ENCODE data around the gene HERPUD2. TPM values are rescaled to one million over a fixed set of nuclear protein-coding genes. Genes with fewer than 3 reads are reported as not detected.
"Not testable (repeated sequence)": the region's sequence is repeated elsewhere in the genome, so short reads cannot be mapped to it uniquely, and the experiment has no call there.

HERPUD2 gene
- total RNA-seq, 2 donors from 2014 or later: 14.0 to 23.9 TPM

GRCh38 chr7:35670856-35671569 is 23.9 kb downstream of the HERPUD2 start:
- peaks cover 0 to 7% of the 10 kb centered on the region in 2 donors for H3K4me1 ChIP-seq
- TF ChIP-seq, protein P1, sequence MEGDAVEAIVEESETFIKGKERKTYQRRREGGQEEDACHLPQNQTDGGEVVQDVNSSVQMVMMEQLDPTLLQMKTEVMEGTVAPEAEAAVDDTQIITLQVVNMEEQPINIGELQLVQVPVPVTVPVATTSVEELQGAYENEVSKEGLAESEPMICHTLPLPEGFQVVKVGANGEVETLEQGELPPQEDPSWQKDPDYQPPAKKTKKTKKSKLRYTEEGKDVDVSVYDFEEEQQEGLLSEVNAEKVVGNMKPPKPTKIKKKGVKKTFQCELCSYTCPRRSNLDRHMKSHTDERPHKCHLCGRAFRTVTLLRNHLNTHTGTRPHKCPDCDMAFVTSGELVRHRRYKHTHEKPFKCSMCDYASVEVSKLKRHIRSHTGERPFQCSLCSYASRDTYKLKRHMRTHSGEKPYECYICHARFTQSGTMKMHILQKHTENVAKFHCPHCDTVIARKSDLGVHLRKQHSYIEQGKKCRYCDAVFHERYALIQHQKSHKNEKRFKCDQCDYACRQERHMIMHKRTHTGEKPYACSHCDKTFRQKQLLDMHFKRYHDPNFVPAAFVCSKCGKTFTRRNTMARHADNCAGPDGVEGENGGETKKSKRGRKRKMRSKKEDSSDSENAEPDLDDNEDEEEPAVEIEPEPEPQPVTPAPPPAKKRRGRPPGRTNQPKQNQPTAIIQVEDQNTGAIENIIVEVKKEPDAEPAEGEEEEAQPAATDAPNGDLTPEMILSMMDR (IDR thresholded peaks at IDR 0.05): no peak
- no peak for DNase-seq (ENCODE audit: low spot score)
- H3K9me3 ChIP-seq: no peaks in the 10 kb centered on the region
- H3K4me3 ChIP-seq: no peak overlapping the region
- H3K27me3 ChIP-seq: no peaks in the 10 kb centered on the region
- H3K36me3 ChIP-seq: peaks cover 13% of the 10 kb centered on the region
- H3K27ac ChIP-seq: no peak overlapping the region

DNA sequence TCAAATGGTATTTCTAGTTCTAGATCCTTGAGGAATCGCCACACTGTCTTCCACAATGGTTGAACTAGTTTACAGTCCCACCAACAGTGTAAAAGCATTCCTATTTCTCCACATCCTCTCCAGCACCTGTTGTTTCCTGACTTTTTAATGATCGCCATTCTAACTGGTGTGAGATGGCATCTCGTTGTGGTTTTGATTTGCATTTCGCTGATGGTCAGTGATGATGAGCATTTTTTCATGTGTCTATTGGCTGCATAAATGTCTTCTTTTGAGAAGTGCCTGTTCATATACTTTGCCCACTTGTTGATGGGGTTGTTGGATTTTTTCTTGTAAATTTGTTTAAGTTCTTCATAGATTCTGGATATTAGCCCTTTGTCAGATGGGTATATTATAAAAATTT is 34.5 kb downstream of the HERPUD2 start:
- H3K27me3 ChIP-seq; DNase-seq (ENCODE audit: low spot score); H3K27ac ChIP-seq; H3K4me1 ChIP-seq; H3K4me3 ChIP-seq: not testable (repeated sequence)
- peaks cover 0 to 12% of the 10 kb centered on the region in 2 donors for H3K9me3 ChIP-seq
- peaks cover 15% of the 10 kb centered on the region for H3K36me3 ChIP-seq

DNA sequence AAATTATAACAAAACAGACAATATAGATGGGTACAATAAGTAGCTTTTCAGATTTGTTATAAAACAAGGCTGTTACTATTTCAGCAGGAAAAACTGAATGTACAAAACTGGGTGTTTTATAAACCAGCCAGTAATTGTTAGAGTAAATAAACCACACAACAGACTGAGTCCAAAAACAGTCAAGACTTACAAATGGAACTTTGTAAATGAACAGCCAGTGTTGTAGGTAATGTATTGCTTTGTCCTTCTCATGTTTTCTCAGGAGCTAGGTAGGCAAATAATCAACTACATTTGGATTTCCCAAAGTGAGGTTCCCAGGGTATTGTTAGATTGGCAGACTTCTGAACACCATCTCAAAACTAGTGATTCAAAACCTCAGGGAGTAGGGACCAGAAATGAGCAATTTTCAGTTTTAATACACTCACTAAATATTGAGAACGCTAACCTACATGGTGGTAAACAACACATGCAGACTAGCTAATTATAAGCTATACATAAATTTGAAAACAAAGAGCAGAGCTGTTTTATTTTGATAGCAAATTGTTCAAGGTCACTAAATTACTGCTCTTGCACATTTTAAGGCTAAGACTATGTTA is 36.2 kb downstream of the HERPUD2 start:
- no peak for DNase-seq (ENCODE audit: low spot score)
- no peak overlapping the region for H3K4me3 ChIP-seq
- no peak overlapping the region for H3K27ac ChIP-seq
- no peaks in the 10 kb centered on the region for H3K27me3 ChIP-seq
- no peaks in the 10 kb centered on the region for H3K4me1 ChIP-seq
- TF ChIP-seq, protein P1 (IDR thresholded peaks at IDR 0.05): no peak
- peaks cover 0 to 7% of the 10 kb centered on the region in 2 donors for H3K9me3 ChIP-seq
- no peaks in the 10 kb centered on the region for H3K36me3 ChIP-seq

DNA sequence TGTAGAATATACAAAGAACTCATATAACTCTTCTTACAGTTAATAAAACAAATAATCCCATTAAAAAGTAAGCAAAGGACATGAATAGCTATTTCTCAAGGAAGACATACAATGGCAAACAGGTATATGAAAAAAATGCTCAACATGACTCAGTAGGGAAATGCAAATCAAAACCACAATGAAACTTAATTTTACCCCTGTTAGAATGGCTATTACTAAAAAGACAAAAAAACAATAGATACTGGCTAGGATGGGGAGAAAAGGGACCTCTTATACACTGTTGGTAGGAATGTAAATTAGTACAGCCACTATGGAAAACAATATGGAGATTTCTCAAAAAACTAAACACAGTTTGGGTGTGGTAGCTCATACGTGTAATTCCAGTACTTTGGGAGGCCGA is 37.8 kb downstream of the HERPUD2 start:
- no peak overlapping the region for H3K4me3 ChIP-seq
- no peaks in the 10 kb centered on the region for H3K27me3 ChIP-seq
- no peaks in the 10 kb centered on the region for H3K36me3 ChIP-seq
- H3K4me1 ChIP-seq: no peaks in the 10 kb centered on the region
- no peak for DNase-seq (ENCODE audit: low spot score)
- H3K9me3 ChIP-seq: peaks cover 0 to 16% of the 10 kb centered on the region in 2 donors
- TF ChIP-seq, protein P1 (IDR thresholded peaks at IDR 0.05): no peak
- H3K27ac ChIP-seq: no peak overlapping the region

GRCh38 chr7:35654558-35654957 is 40.4 kb downstream of the HERPUD2 start:
- H3K4me3 ChIP-seq; H3K27me3 ChIP-seq; H3K27ac ChIP-seq; DNase-seq (ENCODE audit: low spot score); H3K36me3 ChIP-seq; H3K4me1 ChIP-seq: not testable (repeated sequence)
- peaks cover 0 to 16% of the 10 kb centered on the region in 2 donors for H3K9me3 ChIP-seq

DNA sequence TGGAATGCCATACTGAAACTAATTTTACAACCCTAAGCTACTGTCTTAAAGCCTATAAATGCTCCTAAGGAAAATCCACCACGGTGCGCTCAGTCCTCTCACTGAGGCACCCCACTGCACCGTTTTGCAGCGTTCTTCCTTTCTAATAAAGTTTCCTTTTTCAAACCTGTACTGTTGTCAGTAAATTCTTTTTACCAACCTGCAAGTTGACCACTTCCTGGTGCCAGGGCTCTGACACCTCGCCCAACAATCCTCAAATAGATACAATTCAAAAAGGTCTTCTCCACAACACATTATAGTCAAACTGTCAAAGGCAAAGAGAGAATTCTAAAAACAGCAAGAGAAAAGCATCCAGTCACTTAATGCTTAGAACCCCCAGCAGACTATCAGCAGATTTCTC is 42.8 kb downstream of the HERPUD2 start:
- Histone ChIP-seq H3K27ac (no peak overlapping the region), H3K9me3 (peaks cover 0 to 16% of the 10 kb centered on the region in 2 donors), H3K4me1 (peaks cover 0 to 16% of the 10 kb centered on the region in 2 donors), H3K27me3 (no peaks in the 10 kb centered on the region), H3K36me3 (no peaks in the 10 kb centered on the region), H3K4me3 (no peak overlapping the region)
- no peak for DNase-seq (ENCODE audit: low spot score)
- TF ChIP-seq, protein P1 (IDR thresholded peaks at IDR 0.05): no peak
